HG03521 (cell line): ENCODE measurements around the gene ZRANB3.
"Not testable (repeated sequence)": the region's sequence is repeated elsewhere in the genome, so short reads cannot be mapped to it uniquely, and the experiment has no call there.

ENCODE experiments used
- ATAC-seq: cut with Tn5 transposase; IDR thresholded peaks from one replicate; pipeline ENCODE4 v1.9.1; 2021; ENCODE audit warnings: mild to moderate bottlenecking, moderate library complexity; ENCODE audit not compliant: unreplicated experiment

Gene ZRANB3

GRCh38 chr2:135093193-135093592 lies 437.8 kb downstream of the ZRANB3 start:
- no peak for ATAC-seq

GRCh38 chr2:135091681-135092080 lies 439.3 kb downstream of the ZRANB3 start:
- no peak for ATAC-seq

GRCh38 chr2:135089597-135089996 lies 441.4 kb downstream of the ZRANB3 start:
- ATAC-seq = not testable (repeated sequence)
